Tibial artery (tissue), 4 donors: Measurements from ENCODE around the gene CLEC4M.

ENCODE experiments used
- DNase-seq, 2 donors: peaks; one replicate each; pipeline ENCODE4 v3.0.0-alpha.2; 2019
- H3K27ac ChIP-seq, 2 donors: fragments of 200-600 bp; sonication (generic) in 1 of 2; 1 replicate in 1 of 2; 2 replicates in 1 of 2; pipeline ENCODE4 v1.5.1; 2018 to 2019; ENCODE audit warnings: mild to moderate bottlenecking in 1 of 2
- H3K27me3 ChIP-seq, 2 donors: fragments of 200-600 bp; sonication (generic) in 1 of 2; one replicate each; pipeline versions ENCODE4 v1.5.1 to v1.6.0; 2016 to 2019
- H3K36me3 ChIP-seq, 3 donors: fragments of 200-600 bp; sonication (generic) in 2 of 3; one replicate each; pipeline ENCODE4 v1.5.1; 2016 to 2019; ENCODE audit warnings: mild to moderate bottlenecking in 2 of 3
- H3K4me1 ChIP-seq, 4 donors: fragments of 200-600 bp; sonication (generic) in 2 of 4; 1 replicate in 3 of 4; 2 replicates in 1 of 4; pipeline ENCODE4 v1.5.1; 2016 to 2019
- H3K4me3 ChIP-seq, 2 donors: fragments of 200-600 bp; sonication (generic) in 1 of 2; 1 replicate in 1 of 2; 2 replicates in 1 of 2; pipeline ENCODE4 v1.5.1; 2018 to 2019; ENCODE audit warnings: mild to moderate bottlenecking in 2 of 2
- H3K9me3 ChIP-seq, 3 donors: fragments of 200-600 bp; sonication (generic) in 1 of 3; one replicate each; pipeline ENCODE4 v1.5.1; 2016 to 2019
- intact Hi-C: fragments of 100-400 bp; cut with DNase I; formaldehyde crosslinking; loops from one replicate; pipeline ENCODE4 v1.15.0; 2023; ENCODE audit warnings: low total_unique reads
- TF ChIP-seq, protein P1 (sequence below), 2 experiments: fragments of 200-600 bp in 1 of 2; fragments of 450-650 bp in 1 of 2; IDR thresholded peaks; one replicate each; pipeline ENCODE4 v1.5.1; 2017 to 2019; ENCODE audit warnings: antibody characterized with exemption in 2 of 2, mild to moderate bottlenecking in 1 of 2, moderate library complexity in 1 of 2

CLEC4M gene

DNA sequence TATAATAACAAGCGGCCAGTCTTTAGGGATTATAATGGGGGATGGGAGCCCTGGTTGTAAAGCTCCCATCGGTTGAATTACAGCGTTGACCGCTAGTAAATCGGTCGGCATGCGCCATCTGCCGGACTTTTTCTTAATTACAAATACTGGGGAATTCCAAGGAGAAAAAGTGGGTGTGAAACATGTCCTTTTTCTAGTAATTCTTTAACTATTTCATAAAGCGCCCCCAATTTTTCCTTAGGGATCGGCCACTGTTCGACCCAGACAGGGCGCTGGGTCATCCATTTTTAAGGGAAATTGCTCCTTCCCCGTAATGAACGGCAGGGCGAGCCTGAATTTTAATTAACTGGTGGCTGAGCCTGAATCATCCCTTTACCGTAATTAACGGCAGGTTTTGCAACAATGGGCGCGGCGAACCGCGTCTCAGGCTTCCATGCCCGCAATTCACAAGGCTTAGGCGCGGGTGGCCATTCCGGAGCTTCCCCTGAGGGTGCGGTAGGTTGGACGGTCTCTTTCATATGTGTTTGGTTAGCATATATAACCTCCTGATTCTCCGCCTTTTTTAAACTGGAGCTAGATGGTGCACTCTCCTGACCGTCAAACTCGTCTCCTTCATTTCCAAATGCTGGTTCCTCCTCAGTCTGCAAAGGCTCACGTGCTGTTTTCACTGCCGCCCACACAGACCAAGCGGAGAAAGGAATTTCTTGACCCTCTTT, 36.8 kb downstream of the CLEC4M start:
- Histone ChIP-seq H3K4me3 (no peak overlapping the region), H3K9me3 (peaks cover 0 to 10% (median 0%) of the 10 kb centered on the region in 3 donors), H3K27ac (no peak overlapping the region), H3K27me3 (peaks cover 0 to 62% of the 10 kb centered on the region in 2 donors), H3K36me3 (no peaks in the 10 kb centered on the region), H3K4me1 (peaks cover 0 to 6% (median 2%) of the 10 kb centered on the region in 4 donors)
- TF ChIP-seq, protein P1, sequence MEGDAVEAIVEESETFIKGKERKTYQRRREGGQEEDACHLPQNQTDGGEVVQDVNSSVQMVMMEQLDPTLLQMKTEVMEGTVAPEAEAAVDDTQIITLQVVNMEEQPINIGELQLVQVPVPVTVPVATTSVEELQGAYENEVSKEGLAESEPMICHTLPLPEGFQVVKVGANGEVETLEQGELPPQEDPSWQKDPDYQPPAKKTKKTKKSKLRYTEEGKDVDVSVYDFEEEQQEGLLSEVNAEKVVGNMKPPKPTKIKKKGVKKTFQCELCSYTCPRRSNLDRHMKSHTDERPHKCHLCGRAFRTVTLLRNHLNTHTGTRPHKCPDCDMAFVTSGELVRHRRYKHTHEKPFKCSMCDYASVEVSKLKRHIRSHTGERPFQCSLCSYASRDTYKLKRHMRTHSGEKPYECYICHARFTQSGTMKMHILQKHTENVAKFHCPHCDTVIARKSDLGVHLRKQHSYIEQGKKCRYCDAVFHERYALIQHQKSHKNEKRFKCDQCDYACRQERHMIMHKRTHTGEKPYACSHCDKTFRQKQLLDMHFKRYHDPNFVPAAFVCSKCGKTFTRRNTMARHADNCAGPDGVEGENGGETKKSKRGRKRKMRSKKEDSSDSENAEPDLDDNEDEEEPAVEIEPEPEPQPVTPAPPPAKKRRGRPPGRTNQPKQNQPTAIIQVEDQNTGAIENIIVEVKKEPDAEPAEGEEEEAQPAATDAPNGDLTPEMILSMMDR (IDR thresholded peaks at IDR 0.05), result peak; percentile 22 to 51
- intact Hi-C loops, result loop anchor here (10.0 kb wide), 2 partner anchors 155 to 225 kb away; no protein-coding TSS in a partner anchor
- peak in 1 of 2 donors; percentile 44 for DNase-seq

DNA sequence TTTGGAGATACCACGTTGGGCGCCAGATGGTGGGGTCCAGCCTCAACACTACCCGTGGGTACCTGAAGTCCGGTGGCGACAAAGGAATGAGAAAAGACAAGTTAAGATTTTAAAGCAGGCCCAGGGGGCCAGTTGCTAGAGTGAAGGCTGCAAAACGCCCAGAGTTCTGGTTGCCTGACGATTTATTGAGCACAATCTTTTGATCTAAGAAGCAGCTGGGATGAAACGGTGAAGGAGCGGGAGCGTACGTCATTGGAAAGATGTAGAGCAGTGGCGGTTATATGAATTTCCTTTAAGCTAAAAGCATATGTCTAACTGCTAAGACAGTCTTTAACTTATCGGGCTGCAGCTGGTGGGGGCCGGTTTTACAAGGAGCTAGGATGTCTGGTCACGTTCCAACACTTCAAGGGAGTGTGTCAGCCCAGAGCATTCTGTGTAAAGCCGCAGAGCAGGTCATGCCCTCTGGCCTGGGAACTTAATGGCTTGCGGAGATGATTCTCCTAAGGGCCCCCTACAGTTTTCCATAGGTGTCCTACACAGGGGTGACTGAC, 38.1 kb downstream of the CLEC4M start:
- peaks cover 0 to 10% (median 0%) of the 10 kb centered on the region in 3 donors for H3K9me3 ChIP-seq
- no peak overlapping the region for H3K27ac ChIP-seq
- intact Hi-C loops, result no loop called here
- H3K4me1 ChIP-seq, result peaks cover 0 to 6% (median 2%) of the 10 kb centered on the region in 4 donors
- DNase-seq, result no peak
- no peaks in the 10 kb centered on the region for H3K36me3 ChIP-seq
- TF ChIP-seq, protein P1 (IDR thresholded peaks at IDR 0.05), result no peak
- no peak overlapping the region for H3K4me3 ChIP-seq
- H3K27me3 ChIP-seq, result peaks cover 0 to 65% of the 10 kb centered on the region in 2 donors

DNA sequence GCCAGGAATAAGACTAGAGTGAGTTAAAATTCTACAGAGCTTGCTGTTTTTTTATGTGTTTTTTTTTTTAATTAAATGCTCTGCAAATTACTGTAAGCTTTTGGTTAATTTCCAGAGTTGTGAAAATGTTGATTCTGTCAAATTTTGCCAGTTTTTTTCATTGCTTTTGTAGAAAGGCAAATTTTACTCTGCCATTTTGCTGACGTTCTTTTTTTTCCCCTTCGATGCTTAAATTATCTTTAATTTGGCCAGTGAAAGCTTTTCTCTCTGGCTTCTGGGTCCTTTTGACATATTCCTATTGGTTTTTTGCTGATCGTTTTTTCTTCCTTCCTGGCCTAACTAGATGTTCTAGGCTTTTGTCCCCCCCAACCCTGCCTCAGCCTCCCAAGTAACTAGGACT, 43.2 kb downstream of the CLEC4M start:
- Histone ChIP-seq H3K27ac (no peak overlapping the region), H3K4me1 (no peaks in the 10 kb centered on the region), H3K4me3 (no peak overlapping the region), H3K27me3 (peaks cover 0 to 45% of the 10 kb centered on the region in 2 donors), H3K9me3 (peaks cover 0 to 6% (median 1%) of the 10 kb centered on the region in 3 donors), H3K36me3 (no peaks in the 10 kb centered on the region)
- DNase-seq, result no peak
- TF ChIP-seq, protein P1 (IDR thresholded peaks at IDR 0.05), result no peak
- intact Hi-C loops, result no loop called here

DNA sequence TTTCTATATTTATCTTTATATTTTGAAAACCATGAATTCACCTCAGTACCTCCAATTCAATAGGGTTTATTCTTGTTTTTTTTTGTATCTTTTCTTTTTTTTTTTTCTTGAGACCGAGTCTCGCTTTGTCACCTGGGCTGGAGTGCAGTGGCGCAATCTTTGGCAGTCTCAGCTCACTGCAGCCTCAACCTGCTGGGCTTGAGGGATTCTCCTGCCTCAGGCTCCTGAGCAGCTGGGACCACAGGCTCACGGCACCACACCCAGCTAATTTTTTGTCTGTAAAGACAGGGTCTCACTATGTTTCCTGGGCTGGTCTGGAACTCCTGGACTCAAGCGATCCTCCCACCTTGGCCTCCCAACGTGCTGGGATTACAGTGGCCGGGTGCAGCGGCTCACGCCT, 43.8 kb downstream of the CLEC4M start:
- DNase-seq, result no peak
- Histone ChIP-seq H3K36me3 (no peaks in the 10 kb centered on the region), H3K27me3 (peaks cover 0 to 42% of the 10 kb centered on the region in 2 donors), H3K4me3 (no peak overlapping the region), H3K4me1 (no peaks in the 10 kb centered on the region), H3K27ac (no peak overlapping the region), H3K9me3 (peaks cover 0 to 13% (median 7%) of the 10 kb centered on the region in 3 donors)
- intact Hi-C loops, result no loop called here
- TF ChIP-seq, protein P1 (IDR thresholded peaks at IDR 0.05), result no peak

DNA sequence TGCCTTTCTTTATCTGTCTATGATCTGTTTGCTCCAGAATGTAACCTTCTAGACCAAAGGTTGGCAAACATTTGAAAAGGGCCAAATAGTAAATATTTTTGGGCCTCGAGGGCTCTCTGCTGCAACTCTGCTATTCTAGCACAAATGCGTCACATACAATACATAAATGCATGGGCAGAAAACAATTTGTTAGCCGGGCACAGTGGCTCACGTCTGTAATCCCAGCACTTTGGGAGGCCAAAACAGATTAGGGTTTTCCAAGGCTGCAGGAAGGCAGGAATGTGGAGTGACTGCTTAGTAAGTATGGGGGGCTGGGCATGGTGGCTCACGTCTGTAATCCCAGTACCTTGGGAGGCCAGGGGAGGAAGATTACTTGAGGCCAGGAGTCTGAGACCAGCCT, 45.1 kb downstream of the CLEC4M start:
- peaks cover 0 to 20% (median 17%) of the 10 kb centered on the region in 3 donors for H3K9me3 ChIP-seq
- H3K4me3 ChIP-seq, result no peak overlapping the region
- peaks cover 0 to 33% of the 10 kb centered on the region in 2 donors for H3K27me3 ChIP-seq
- no peak overlapping the region for H3K27ac ChIP-seq
- TF ChIP-seq, protein P1 (IDR thresholded peaks at IDR 0.05), result no peak
- intact Hi-C loops, result no loop called here
- H3K4me1 ChIP-seq, result no peaks in the 10 kb centered on the region
- no peak for DNase-seq
- no peaks in the 10 kb centered on the region for H3K36me3 ChIP-seq
